B cell (primary cell): ENCODE results near the gene RAPGEF1.

Experiments used
- CTCF ChIP-seq: fragments of 200-600 bp; IDR thresholded peaks from one replicate; pipeline ENCODE4 v1.8.0; 2022; ENCODE audit warnings: antibody characterized with exemption, mild to moderate bottlenecking
- EZH2 ChIP-seq: IDR thresholded peaks from 2 replicates; pipeline ENCODE4 v1.6.1; 2012; ENCODE audit warnings: borderline replicate concordance, low read depth, mild to moderate bottlenecking, moderate library complexity, low read length; ENCODE audit not compliant: insufficient read depth, poor library complexity, severe bottlenecking

GRCh38 chr9:131534721-131535237 is 205.1 kb downstream of the RAPGEF1 start:
- TF ChIP-seq CTCF (no peak), EZH2 (no peak)
